Measurements from ENCODE around the gene NKTR. TPM values are rescaled to one million over a fixed set of nuclear protein-coding genes. Genes with fewer than 3 reads are reported as not detected.

NKTR gene
- polyA plus RNA-seq, 12 donors, result 48.5 to 369 (median 110) TPM

DNA sequence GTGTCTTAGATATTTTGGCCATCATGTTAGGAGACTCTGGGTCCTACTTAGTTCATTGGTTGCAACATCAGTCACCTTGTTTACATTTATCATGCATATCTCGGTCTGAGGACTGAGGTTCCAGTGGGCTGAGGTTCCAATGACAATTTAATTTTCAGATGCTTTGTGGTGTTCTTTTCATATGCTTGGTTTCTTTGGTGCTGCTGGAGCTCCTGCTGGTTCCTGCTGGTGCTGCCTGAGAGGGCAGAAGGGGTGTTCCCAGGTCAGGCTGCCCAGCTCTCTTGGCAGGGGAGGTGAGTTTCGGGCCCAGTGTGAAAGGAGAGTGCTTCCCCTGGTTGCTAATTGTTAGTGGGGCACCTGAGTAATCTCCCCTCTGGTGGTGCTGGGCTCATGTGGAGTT lies 78.0 kb downstream of the NKTR start:
- DNase-seq, result no peak

DNA sequence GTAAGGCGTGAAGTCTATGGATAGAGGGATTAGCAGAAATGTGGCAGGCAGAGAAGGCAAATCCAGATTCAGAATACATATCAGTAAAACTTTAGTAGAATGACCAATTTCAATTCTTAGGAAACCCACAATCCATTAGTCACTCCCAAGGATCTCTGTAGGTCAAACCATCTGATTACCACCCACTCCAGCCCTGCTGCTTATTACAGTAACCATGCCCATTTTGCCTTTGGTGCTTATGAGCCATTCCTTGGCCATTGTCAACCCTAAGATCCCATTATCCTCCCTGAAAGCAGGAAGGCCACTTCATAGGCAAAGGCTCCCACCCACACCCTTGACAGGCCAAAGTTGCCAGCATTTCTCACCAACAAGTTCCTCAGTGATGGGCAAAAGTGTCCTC lies 79.8 kb downstream of the NKTR start:
- DNase-seq, result no peak

DNA sequence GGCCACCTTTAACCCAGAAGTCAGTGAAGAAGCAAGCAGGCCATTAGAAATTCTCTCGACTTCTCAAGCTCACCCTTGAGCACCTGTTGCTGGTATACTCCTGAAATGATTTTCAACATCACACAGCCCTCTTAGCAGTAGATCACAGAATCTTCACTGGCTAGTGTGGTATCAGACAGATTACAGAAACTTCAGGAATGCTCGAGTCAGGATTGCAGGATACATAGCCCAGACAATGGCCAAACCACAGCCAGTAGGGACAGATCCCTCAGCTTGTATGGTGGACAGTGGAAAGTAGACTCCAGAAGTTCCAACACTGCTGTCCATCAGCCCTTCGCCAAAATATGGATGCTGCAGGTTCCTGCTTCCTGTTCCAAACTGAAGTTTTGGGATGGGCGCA lies 80.3 kb downstream of the NKTR start:
- DNase-seq, result no peak

DNA sequence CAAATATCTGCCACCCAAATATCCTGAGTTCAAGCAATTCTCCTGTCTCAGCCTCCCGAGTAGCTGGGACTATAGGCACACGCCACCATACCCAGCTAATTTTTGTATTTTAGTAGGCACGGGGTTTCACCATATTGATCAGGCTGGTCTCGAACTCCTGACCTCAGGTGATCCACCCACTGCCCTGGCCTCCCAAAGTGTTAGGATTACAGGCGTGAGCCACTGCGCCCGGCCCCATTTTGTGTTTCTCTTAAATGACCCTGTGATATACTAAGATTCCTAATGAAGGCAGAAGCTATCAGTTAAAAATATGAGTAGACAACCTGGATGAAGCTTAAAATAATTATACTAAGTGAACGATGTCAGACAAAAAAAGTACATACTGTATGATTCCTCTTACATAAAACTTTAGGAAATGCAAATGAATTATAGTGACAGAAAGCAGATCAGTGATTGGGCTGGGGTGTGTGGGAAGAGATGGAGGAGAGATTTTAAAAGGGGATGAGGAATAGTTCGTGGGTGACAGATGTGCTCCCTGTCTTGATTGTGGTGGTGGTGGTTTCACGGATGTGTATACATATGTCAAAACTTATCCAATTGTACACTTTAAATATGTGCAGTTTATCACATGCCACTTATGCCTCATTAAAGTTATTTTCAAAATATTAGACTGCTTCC lies 81.0 kb downstream of the NKTR start:
- no peak for DNase-seq

DNA sequence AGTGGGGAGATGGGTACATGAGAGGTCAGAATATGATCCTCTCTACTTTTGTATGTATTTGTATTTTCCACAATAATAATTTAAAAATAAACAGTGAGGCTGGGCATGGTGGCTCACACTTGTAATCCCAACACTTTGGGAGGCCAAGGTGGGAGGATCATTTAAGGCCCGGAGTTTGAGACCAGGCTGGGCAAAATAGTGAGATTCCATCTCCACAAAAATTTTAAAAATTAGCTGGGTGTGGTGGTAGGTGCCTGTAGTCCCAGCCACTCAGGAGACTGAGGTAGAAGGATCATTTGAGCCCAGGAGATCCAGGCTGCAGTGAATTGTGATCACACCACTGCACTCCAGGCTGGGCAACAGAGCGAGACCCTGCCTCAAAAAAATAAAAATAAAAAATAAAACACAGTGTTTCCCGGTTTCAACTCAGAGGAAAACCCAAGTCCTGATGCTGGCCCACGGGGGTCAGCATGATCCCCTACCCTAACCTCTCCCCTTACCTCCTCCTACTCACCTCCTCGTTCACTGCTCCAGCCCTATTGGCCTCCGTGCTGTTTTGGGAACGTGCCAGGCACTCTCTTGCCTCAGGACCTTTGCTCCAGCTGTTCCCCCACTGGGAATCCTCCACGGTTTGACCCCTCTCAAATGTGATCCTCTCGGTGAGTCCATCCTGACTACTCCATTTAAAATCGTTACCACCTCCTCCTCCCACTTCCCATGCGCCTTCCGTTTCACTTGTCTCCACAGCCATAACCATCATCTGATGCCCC lies 82.0 kb downstream of the NKTR start:
- no peak for DNase-seq

DNA sequence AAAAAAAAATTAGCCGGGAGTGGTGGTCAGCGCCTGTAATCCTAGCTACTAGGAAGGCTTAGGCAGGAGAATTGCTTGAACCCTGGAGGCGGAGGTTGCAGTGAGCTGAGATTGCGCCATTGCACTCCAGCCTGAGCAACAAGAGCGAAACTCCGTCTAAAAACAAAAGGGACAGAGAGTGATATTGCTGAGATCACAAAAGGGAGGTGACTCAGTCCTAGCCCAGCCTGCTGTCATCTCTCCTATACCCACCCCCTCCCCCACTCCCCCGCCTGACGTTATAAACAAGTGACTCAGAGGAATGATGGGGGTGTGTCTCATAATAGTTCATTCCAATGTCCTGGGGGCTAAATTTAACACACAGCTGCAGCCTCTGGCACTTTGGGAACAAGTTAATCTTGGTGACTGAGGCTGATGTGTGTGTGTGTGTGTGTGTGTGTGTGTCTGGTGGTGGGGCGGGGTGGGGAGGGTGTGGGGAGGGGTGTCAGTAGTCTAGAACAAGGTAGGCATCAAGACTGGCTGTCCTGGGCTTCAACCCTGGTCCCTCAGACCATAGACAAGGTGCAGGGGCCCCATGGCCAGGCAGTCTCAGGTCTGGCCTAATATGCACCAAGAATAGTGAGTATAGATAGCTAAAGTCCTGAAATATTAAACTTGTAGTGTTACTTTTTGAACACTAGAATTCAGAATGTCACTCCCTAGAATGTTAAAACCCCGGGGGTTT lies 83.6 kb downstream of the NKTR start:
- no peak for DNase-seq

DNA sequence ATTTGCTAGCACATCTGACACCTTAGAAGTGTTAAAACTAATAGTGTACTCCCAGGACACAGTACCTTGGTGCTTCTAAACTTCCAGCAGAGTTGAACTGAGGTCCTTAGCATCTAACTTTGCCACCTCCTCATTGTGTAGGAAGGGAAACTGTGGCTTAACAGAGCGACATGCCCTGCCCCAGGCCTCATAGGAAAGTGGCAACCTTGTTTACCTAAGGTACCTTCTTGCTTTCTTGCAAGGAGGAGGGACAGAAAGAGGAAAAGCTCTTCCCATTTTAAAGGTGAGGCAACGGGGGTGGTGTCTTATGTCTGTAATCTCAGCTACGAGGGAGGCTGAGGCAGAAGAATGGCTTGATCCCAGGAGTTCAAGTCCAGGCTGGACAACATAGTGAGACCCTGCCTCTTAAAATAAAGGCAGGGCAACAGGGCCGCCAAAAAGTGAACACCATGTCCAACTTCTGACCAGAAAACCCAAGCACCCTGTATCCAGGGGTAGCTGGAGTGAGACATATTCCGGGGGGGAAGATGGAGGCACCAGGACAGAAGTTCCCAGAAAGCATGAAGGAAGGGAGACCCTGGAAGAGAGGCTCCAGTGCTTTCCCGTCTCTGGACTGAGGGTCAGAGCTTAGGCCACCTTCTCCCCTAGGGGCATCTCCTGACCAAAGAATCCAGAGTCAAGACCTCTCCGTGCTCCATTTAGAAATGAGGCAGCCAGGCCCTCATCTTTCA lies 84.3 kb downstream of the NKTR start:
- DNase-seq, result no peak

DNA sequence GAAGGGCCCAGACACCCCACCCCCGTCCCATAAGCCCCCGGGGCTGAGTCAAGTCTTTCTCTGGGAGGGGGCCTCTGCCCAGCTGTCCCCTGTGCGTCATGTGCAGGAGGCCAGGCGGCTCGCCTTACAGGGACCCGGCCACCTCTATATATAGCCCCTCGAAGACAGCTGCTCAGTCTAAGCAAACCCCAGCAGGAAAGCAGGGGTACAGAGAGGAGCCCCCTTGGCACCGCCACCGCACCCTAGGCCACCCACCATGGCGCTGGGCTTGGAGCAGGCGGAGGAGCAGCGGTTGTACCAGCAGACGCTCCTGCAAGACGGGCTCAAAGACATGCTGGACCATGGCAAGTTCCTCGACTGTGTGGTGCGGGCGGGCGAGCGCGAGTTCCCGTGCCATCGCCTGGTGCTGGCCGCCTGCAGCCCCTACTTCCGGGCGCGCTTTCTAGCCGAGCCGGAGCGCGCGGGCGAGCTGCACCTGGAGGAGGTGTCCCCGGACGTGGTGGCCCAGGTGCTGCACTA lies 84.9 kb downstream of the NKTR start, which contains the start of gene KLHL40:
Gene KLHL40, plus strand, starts transcription at position 175 of the 519 bp plus-strand sequence. Its CDS starts 82 bp downstream, at position 257.
- no peak for DNase-seq

DNA sequence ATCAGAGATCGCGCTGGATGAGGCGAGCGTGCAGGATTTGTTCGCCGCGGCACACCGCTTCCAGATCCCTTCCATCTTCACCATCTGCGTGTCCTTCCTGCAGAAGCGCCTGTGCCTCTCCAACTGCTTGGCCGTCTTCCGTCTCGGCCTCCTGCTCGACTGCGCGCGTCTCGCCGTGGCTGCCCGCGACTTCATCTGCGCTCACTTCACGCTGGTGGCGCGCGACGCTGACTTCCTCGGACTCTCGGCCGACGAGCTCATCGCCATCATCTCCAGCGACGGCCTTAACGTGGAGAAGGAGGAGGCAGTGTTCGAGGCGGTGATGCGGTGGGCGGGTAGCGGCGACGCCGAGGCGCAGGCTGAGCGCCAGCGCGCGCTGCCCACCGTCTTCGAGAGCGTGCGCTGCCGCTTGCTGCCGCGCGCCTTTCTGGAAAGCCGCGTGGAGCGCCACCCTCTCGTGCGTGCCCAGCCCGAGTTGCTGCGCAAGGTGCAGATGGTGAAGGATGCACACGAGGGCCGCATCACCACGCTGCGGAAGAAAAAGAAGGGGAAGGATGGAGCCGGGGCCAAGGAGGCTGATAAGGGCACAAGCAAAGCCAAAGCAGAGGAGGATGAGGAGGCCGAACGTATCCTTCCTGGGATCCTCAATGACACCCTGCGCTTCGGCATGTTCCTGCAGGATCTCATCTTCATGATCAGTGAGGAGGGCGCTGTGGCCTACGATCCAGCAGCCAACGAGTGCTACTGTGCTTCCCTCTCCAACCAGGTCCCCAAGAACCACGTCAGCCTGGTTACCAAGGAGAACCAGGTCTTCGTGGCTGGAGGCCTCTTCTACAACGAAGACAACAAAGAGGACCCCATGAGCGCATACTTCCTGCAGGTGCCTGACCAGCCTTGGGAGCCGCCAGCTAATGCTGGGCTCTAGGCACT lies 85.7 kb downstream of the NKTR start:
- no peak for DNase-seq

DNA sequence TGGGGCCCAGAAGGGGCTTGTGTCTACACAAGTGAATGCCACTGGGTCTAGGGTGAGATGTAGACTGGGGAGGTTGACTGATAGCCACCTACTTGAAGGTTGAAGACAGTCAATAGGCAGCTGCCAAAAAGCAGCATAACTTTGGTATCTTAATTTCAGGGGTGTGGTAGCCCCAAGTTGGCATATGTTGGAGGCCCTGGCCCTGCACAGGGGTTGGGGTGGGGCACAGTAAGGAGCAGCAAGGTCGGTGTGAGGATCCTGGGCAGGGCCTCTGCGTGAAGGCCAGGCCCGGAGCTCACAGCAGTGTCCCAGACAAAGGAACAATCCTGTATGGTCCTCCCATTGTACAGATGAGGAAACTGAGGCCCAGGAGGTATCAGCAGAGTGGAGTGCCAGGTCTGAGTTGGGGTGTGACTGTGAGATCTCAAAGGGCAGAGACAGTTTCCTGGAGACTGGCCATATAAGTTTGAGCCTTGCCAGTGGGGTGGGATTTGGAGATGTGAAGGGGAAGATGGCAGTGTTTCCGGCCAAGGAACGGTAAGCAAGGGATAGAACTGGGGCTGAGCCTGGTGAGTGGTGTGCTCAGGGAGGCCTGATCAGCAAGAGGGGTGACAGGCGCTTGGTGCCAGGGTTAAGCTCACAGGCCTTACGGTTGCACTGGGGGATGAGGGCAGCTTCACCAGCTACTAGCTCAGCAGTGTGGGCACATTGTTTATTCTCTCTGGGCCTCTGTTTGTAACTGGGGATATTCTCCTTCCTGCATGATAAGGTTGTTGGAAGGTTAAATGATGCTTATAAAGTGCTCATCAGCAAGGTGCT lies 86.6 kb downstream of the NKTR start:
- DNase-seq, result no peak

DNA sequence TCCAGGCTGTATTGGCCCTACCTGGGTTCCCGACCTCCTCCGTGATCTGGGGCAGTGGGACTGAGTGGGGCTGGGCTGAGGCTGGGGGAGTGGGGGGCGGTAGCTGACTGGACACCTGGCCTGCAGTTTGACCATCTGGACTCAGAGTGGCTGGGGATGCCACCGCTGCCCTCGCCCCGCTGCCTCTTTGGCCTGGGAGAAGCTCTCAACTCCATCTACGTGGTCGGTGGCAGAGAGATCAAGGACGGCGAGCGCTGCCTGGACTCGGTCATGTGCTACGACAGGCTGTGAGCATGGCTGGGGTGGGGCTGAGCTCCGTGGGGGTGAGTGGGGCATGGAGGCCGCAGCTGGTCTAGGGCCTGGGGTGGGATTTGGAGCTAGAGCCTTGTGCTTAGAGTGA lies 87.5 kb downstream of the NKTR start:
- no peak for DNase-seq

DNA sequence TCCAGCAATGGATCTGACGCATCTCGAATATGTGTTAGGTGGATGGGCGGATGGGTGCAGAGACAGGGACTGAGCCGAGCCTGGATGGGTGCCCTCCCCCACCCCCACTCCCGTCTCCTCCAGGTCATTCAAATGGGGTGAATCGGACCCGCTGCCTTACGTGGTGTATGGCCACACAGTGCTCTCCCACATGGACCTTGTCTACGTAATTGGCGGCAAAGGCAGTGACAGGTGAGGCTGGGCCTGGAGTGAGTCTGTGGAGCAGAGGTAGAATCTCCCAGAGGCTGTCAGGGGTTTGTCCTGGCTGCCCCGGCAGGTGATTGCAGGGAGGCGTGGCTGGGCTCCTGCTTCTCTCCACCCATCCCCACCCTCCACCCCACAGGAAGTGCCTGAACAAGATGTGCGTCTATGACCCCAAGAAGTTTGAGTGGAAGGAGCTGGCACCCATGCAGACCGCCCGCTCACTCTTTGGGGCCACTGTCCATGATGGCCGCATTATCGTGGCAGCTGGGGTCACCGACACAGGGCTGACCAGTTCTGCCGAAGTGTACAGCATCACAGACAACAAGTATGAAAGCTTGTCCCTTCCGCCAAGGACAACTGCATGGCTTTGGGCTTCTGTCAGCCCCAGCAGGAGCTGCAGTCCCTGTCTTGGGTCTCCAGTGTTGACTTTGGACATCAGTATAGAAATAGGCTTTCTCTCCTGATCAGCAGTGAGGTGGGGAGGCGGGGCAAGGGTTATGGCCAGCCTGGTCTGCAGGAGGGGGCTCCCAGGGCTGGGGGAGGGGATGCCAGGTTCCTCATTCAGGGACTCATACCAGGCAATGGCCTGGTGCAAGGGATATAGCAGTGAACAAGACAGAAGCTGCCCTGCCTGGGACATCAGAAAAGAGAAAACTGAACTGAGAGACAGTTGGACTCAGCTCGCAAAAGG lies 88.3 kb downstream of the NKTR start:
- no peak for DNase-seq

DNA sequence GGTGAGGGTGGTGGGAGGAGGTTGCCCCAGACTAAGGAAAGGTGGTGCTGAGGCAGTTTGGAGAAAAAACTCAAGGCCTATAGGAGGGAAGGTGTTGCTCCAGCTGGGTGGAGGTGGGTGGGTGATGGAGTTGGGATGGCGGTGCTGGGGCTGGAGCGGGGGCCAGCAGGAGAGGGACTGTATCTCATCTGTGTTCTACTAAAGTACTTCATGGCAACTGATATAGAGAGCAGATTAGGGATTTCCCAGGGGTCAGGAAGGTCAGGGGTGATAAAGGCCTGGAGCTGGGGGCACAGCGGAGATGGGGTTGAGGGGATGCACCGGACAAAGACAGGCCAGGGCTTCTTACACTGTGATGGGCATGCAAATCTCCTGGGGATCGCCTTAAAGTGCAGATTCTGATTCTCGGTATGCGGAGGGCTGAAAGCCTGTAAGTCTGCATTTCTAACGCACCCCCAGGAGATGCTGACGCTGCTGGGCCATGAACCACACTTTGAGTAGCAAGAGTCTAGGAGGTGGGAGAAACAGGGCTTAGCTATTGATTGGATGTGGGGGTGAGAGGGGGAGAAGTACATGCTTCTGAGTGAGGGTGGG lies 89.0 kb downstream of the NKTR start:
- no peak for DNase-seq

DNA sequence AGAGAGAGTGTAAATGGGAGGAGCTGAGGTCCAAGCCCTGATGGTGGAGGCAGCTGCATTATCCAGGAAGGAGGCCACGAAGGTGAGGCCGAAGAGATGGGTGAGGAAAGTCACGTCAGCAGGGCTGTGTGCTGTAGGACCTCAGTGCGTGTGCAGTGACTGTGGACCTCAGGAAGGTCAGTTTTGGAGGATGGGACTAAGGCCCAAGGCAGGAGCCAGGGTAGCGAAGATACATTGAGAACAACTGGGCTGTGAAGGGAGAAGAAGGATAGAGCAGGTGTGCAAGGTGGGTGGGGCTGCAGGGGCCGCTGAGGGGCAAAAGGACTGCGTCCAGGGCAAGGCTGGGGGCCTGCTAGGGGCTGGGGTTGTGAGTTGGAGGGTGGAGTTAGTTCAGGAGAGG lies 89.7 kb downstream of the NKTR start:
- DNase-seq, result no peak

DNA sequence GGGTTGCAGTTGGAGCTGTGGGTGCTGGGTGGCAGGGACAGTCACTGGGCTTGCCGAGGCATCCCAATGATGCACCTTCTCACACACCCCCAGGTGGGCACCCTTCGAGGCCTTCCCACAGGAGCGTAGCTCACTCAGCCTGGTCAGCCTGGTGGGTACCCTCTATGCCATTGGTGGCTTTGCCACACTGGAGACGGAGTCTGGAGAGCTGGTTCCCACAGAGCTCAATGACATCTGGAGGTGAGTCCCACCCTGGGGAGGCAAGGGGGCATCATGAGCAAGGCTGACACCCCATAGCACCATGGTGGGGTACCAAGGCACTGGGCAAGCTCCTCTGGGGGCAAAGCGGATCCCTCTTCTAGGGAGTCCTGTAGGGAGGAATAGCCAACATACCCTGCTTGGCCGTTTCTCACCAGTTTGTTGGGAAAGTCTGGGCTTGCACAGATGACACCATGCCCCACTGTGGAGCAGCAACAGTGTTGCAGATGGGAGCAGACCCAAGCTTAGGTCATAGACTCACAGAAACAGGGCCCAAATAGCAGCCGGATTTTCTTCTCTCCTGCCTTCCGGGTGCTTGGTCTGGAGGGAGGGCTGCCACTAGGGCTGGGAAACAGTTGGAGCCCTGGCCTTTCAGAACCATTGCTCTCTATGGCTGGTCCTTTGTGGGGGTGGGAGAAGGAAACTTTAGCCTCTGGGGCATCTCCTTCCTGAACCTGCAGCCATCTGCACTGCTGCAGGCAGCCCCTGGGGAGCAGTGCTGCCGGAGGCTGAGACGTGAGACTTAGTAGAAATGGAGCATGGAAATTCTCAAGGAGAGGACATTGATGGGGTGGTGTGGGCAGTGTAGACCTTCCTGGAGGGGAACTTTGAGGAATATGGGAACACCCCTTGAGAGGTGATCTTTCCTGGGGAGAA lies 90.5 kb downstream of the NKTR start:
- DNase-seq, result no peak

DNA sequence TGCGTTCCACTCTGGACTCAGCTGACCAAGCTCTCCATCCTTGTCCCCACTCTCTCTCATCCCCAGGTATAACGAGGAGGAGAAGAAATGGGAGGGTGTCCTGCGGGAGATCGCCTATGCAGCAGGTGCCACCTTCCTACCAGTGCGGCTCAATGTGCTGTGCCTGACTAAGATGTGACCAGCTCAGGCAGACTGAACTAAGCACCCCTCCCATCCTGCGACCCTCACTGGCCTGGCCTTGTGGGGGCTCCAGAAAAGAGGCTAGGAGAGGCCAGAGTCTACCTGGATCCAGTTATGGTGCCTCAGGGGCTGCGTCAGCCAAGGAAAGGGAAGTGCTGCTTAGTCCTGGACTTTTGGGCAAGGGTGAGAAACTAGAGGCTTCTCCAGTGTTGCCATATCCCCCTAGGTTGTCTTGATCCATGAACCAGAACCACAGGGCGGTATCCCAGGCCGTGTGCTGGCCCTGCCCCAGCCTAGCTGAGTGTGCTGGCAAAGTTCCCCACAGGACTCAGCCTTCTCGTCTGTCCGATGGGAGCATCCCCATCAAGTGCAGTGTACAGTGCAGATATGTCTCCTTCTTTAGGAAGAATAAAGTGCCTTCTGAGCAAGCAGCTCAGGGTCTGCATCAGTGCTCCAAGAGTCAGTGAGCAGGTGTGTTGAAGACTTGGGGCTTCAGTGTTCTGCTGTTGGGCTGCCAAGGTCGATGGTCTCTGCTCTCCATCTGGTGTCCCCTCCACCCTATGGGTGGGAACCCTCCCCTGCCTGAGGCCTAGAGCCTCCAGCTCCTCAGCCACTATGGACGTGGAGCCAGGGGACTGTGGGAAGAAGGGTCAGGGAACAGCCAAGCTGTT lies 91.6 kb downstream of the NKTR start:
- DNase-seq, result no peak

Data from muscle of arm (tissue), 12 donors.